Activated naive CD4-positive, alpha-beta T cell treated with anti-CD3 and anti-CD28 coated beads for 36 hours (primary cell): Measurements from ENCODE around the gene ANKRD40. TPM values are rescaled to one million over a fixed set of nuclear protein-coding genes. Genes with fewer than 3 reads are reported as not detected.
"Not testable (repeated sequence)": the region's sequence is repeated elsewhere in the genome, so short reads cannot be mapped to it uniquely, and the experiment has no call there.

ENCODE experiments used
- CTCF ChIA-PET: fragments of 350-600 bp; sonication (Branson Sonifier 250); formaldehyde crosslinking; loops from one replicate; lab custom pipeline; 2021; ENCODE audit warnings: antibody characterized with exemption; lab: Charles Lee
- DNase-seq: peaks from one replicate; pipeline ENCODE4 v3.0.0-alpha.2; 2020
- H3K27ac Mint-ChIP-seq: one replicate; pipeline ENCODE4 v1.8.0; 2021; ENCODE audit warnings: mild to moderate bottlenecking, mixed read lengths
- H3K27me3 Mint-ChIP-seq: one replicate; pipeline ENCODE4 v1.8.0; 2021; ENCODE audit warnings: low read depth, mixed read lengths
- H3K36me3 Mint-ChIP-seq: one replicate; pipeline ENCODE4 v1.8.0; 2021; ENCODE audit warnings: low read depth, mixed read lengths
- H3K4me1 Mint-ChIP-seq: one replicate; pipeline ENCODE4 v1.8.0; 2021; ENCODE audit warnings: low read depth, mixed read lengths
- H3K4me3 Mint-ChIP-seq: one replicate; pipeline ENCODE4 v1.8.0; 2021; ENCODE audit warnings: mild to moderate bottlenecking, moderate library complexity, mixed read lengths
- H3K9me3 Mint-ChIP-seq: one replicate; pipeline ENCODE4 v1.8.0; 2021; ENCODE audit warnings: mixed read lengths
- intact Hi-C: fragments of 100-400 bp; cut with micrococcal nuclease; formaldehyde crosslinking; loops from one replicate; pipeline ENCODE4 v1.15.1; 2023
- total RNA-seq, 2 experiments: library from RNA; stranded (reverse); gene quantifications; one replicate each; pipeline ENCODE4 v1.2.3, GENCODE V29; 2021

Gene ANKRD40
- total RNA-seq, 2 experiments from 2014 or later = 25.7 to 26.5 TPM

GRCh38 chr17:50709053-50709452 is 1.3 kb upstream of the ANKRD40 start:
- peak overlapping the region; percentile 95 for H3K4me3 Mint-ChIP-seq
- not testable (repeated sequence) for DNase-seq, H3K27me3 Mint-ChIP-seq, H3K9me3 Mint-ChIP-seq
- CTCF ChIA-PET = interaction anchor here (2.2 kb wide), 1 partner anchor 146 kb away, joined by 4 read pairs; no protein-coding TSS in a partner anchor
- peaks cover 34% of the 10 kb centered on the region for H3K4me1 Mint-ChIP-seq
- H3K36me3 Mint-ChIP-seq = peaks cover 11% of the 10 kb centered on the region
- peak overlapping the region; percentile 92 for H3K27ac Mint-ChIP-seq
- intact Hi-C loops = loop anchor here (2.0 to 5.0 kb wide), 4 partner anchors 147 to 443 kb away; partner anchors contain the start of genes CACNA1G, NME1, SPAG9 and TOB1

GRCh38 chr17:50708050-50709000 is 611 bp upstream of the ANKRD40 start:
- Mint-ChIP-seq H3K9me3 (no peaks in the 10 kb centered on the region), H3K4me3 (peak overlapping the region; percentile 95), H3K36me3 (peaks cover 15% of the 10 kb centered on the region), H3K27ac (peak overlapping the region; percentile 92), H3K4me1 (peaks cover 41% of the 10 kb centered on the region), H3K27me3 (no peaks in the 10 kb centered on the region)
- CTCF ChIA-PET = interaction anchor here (2.2 kb wide), 1 partner anchor 145 kb away, joined by 4 read pairs; no protein-coding TSS in a partner anchor
- intact Hi-C loops = loop anchor here (1.0 to 5.0 kb wide), 5 partner anchors 11 to 444 kb away; partner anchors contain the start of genes CACNA1G, LUC7L3, NME1 and SPAG9
- DNase-seq = peak; percentile 23

- Mint-ChIP-seq H3K4me1 (peaks cover 49% of the 10 kb centered on the region), H3K4me3 (no peak overlapping the region), H3K36me3 (peaks cover 30% of the 10 kb centered on the region), H3K27me3 (no peaks in the 10 kb centered on the region), H3K27ac (no peak overlapping the region), H3K9me3 (no peaks in the 10 kb centered on the region)
- CTCF ChIA-PET = no interaction called here
- intact Hi-C loops = no loop called here
- DNase-seq = no peak
Measured at GRCh38 chr17:50703162-50703561, 4.6 kb downstream of the ANKRD40 start.

- H3K4me1 Mint-ChIP-seq = peaks cover 38% of the 10 kb centered on the region
- intact Hi-C loops = no loop called here
- no peaks in the 10 kb centered on the region for H3K9me3 Mint-ChIP-seq
- H3K27ac Mint-ChIP-seq = no peak overlapping the region
- no peaks in the 10 kb centered on the region for H3K27me3 Mint-ChIP-seq
- CTCF ChIA-PET = no interaction called here
- DNase-seq = no peak
- H3K4me3 Mint-ChIP-seq = no peak overlapping the region
- peaks cover 32% of the 10 kb centered on the region for H3K36me3 Mint-ChIP-seq
Measured at GRCh38 chr17:50699410-50699809, 8.3 kb downstream of the ANKRD40 start.

GRCh38 chr17:50697663-50698272 is 9.9 kb downstream of the ANKRD40 start:
- no peak for DNase-seq
- H3K4me3 Mint-ChIP-seq = no peak overlapping the region
- CTCF ChIA-PET = interaction anchor here (0.9 to 5.2 kb wide), 3 partner anchors 16 to 75 kb away, joined by 3 to 50 read pairs (median 6); no protein-coding TSS in a partner anchor
- peaks cover 30% of the 10 kb centered on the region for H3K36me3 Mint-ChIP-seq
- intact Hi-C loops = no loop called here
- peaks cover 27% of the 10 kb centered on the region for H3K4me1 Mint-ChIP-seq
- no peaks in the 10 kb centered on the region for H3K27me3 Mint-ChIP-seq
- H3K27ac Mint-ChIP-seq = no peak overlapping the region
- H3K9me3 Mint-ChIP-seq = no peaks in the 10 kb centered on the region

DNA sequence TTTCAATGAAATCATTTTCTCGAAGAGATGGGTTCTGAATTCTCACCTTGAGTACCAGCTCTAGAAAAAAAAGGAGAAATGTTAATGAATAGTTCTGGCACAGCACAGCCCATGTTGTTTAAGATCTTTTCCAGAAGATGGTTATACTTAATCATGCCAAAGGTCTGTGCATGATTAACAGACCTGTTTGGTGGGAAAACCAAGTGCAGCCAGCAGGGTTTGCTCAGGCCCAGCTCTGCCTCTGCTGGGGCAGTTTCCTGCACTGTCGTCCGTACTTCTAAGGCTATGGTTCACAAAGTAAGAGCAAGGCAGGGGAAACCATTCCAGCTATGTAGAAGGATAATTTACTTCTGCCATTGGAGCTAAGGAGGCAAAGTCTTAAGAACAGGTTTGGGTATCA is 10.7 kb downstream of the ANKRD40 start:
- CTCF ChIA-PET = interaction anchor here (0.6 to 5.2 kb wide), 4 partner anchors 18 to 74 kb away, joined by 3 to 50 read pairs (median 4); no protein-coding TSS in a partner anchor
- Mint-ChIP-seq H3K4me3 (no peak overlapping the region), H3K4me1 (peaks cover 24% of the 10 kb centered on the region), H3K9me3 (no peaks in the 10 kb centered on the region), H3K36me3 (peaks cover 30% of the 10 kb centered on the region), H3K27me3 (no peaks in the 10 kb centered on the region), H3K27ac (no peak overlapping the region)
- intact Hi-C loops = no loop called here
- DNase-seq = no peak

DNA sequence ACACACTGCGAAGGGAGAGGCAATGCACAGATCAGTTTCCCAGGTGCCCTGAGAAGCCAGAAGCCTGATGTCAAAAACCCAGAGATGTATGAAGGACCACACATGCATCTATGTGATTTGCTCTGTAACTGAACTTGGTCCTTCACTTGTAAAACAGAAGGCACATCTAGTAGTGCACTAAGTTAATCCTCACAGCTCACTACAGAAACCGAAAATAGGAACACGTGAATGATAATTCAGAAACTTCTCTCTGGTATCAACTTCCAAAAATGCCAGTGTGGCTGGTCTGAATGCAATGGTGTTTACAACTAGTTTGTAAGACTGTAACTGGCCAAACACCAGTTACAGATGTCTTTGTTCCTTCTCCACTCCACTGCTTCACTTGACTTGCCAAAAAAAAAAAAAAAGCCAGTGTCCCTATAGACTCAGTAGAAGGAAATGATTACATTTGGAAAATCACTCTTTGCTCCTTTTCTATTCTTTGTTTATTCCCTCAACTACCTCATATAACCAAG is 11.3 kb downstream of the ANKRD40 start:
- no peaks in the 10 kb centered on the region for H3K27me3 Mint-ChIP-seq
- no peaks in the 10 kb centered on the region for H3K9me3 Mint-ChIP-seq
- intact Hi-C loops = no loop called here
- DNase-seq = no peak
- CTCF ChIA-PET = interaction anchor here (0.7 to 5.2 kb wide), 3 partner anchors 46 to 73 kb away, joined by 3 to 50 read pairs (median 6); no protein-coding TSS in a partner anchor
- H3K36me3 Mint-ChIP-seq = peaks cover 30% of the 10 kb centered on the region
- H3K4me1 Mint-ChIP-seq = peaks cover 17% of the 10 kb centered on the region
- no peak overlapping the region for H3K27ac Mint-ChIP-seq
- no peak overlapping the region for H3K4me3 Mint-ChIP-seq

DNA sequence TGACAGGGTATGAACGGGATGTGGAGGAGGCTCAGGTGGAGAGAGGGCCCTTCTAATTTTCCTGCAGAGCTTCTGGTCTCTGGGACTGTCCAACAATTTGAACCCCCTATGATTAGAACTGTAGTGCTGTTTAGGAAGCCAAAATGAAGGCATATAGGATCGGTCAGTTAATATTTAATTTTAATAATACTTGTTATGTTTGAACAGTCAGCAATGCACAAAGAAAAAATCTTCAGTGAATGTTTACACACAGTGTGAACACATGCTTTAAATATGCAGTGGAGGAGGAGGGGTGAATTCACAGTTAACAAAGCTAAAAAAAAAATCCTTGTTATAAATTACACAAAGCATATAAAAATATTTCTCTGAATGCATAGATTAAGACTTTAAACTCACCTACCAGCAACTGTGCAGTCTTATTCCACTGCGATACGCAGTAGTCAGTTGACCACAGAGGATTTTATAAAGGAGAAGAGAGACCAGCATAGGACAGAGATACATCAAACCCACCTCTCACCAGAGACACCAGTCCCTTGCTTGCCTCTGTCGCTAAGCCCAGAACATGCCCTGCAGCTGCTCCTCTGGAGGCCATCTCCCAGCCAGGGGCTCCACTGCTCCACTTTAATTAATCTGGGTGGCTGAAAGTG is 14.6 kb downstream of the ANKRD40 start:
- intact Hi-C loops = no loop called here
- Mint-ChIP-seq H3K36me3 (peaks cover 16% of the 10 kb centered on the region), H3K4me3 (no peak overlapping the region), H3K27ac (no peak overlapping the region), H3K27me3 (no peaks in the 10 kb centered on the region), H3K4me1 (peaks cover 6% of the 10 kb centered on the region), H3K9me3 (no peaks in the 10 kb centered on the region)
- no peak for DNase-seq
- CTCF ChIA-PET = interaction anchor here (0.6 kb wide), 1 partner anchor 48 kb away, joined by 5 read pairs; no protein-coding TSS in a partner anchor

DNA sequence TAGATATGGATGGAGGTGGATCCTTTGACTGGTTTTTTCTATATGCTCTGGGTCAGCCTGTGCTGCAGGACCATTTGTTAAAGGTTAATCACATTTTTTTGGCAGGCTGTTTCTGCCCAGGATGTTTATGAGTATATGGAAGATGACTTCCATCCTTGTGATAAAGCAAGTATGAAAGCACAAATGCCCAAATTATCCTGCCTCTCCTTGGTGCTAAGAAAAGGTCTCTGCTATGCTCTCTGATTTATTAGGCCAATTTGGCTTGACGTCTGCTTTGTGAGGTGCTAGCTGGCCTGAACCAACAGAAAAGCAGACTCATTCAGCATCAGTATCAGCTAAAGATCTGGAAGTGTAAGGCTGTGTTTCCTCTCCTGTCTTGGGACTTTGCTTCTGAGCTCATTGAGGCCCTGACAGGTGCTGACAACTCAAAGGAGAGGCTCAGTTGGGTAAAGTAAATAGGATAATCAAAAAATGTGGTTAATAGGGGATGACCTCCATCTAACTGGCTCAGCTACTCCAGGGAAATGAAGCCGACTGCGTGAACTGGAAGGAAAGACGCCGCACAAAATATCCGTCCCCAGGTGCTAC is 15.2 kb downstream of the ANKRD40 start:
- CTCF ChIA-PET = interaction anchor here (1.1 kb wide), 1 partner anchor 10 kb away, joined by 3 read pairs; no protein-coding TSS in a partner anchor
- H3K36me3 Mint-ChIP-seq = peaks cover 16% of the 10 kb centered on the region
- H3K4me1 Mint-ChIP-seq = peaks cover 6% of the 10 kb centered on the region
- no peaks in the 10 kb centered on the region for H3K9me3 Mint-ChIP-seq
- intact Hi-C loops = no loop called here
- no peak overlapping the region for H3K4me3 Mint-ChIP-seq
- H3K27ac Mint-ChIP-seq = no peak overlapping the region
- DNase-seq = no peak
- no peaks in the 10 kb centered on the region for H3K27me3 Mint-ChIP-seq

DNA sequence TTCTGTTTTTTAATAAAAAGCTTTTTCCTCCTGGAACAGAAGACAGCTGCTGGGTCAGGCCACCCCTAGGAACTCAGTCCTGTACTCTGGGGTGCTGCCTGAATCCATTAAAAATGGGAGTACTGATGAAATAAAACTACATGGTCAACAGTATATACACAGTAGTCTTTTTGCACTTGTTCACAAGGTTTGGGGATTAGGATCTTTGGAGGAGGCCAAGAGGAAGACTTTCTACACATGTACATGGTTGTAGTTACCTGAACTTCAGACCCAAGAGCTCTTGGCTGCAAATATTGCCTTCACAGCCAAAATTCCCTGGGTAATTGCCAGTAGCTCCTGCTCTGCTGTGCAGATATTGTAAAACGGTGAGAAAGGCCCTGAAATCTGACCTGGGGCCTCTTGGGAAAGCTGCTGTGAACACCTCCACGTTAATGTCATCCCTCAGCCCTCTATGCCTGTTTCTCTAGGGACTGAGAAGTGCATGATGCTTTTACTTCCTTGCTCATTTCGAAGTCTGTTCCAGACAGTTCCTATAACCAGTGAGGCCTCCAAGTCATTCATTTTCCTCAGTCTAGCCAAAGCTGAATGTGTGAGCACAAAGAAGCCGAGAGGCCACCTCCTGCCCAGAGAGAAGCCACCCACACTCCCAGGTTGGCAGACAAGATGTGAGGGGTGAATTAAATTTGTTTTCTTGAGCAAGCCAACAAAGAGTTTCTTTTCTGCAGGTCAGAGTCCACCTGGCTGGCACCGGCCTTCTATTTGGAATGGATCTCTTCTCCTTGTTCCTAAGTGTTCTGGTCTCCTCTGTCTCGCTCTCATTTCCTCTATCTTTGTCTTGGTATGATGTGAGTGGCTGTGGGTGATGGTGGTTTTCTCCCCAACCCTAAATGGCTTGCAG is 15.9 kb downstream of the ANKRD40 start:
- H3K4me3 Mint-ChIP-seq = no peak overlapping the region
- H3K9me3 Mint-ChIP-seq = no peaks in the 10 kb centered on the region
- intact Hi-C loops = no loop called here
- no peak overlapping the region for H3K27ac Mint-ChIP-seq
- no peak for DNase-seq
- peaks cover 5% of the 10 kb centered on the region for H3K4me1 Mint-ChIP-seq
- H3K27me3 Mint-ChIP-seq = no peaks in the 10 kb centered on the region
- CTCF ChIA-PET = interaction anchor here (1.1 kb wide), 2 partner anchors 10 to 65 kb away, joined by 3 read pairs; no protein-coding TSS in a partner anchor
- H3K36me3 Mint-ChIP-seq = peaks cover 12% of the 10 kb centered on the region
